ENCODE measurements around the gene TRIM52. TPM values are rescaled to one million over a fixed set of nuclear protein-coding genes. Genes with fewer than 3 reads are reported as not detected.
A peak's percentile ranks its signal among the peaks of the same experiment; 100 is the strongest.

Gene TRIM52
- total and polyA plus RNA-seq, 9 of the 15 experiments (the other 6 are each of a cell fraction or from before 2014, with no cell fraction given), result 3.3 to 21.9 (median 13.5) TPM

GRCh38 chr5:181260720-181261319, at the start of gene TRIM52 (continued):
- TF ChIP-seq RBBP5 (IDR thresholded peaks at IDR 0.05; ENCODE audit: borderline replicate concordance, insufficient read depth, low read length, poor library complexity, severe bottlenecking) (peak; percentile 81), E2F6 (IDR thresholded peaks at IDR 0.05; ENCODE audit: borderline replicate concordance in 1 of 2, extremely low read depth in 1 of 2, insufficient read depth in 1 of 2, insufficient read length in 1 of 2, low read depth in 1 of 2, low read length in 1 of 2, poor library complexity in 1 of 2, severe bottlenecking in 1 of 2) (peak in 1 of 2 experiments; percentile 33), KLF1 (tag; IDR thresholded peaks at IDR 0.05) (0 out of 2 replicates have a peak, but pooled peaks have one; percentile 34), GATAD2B (IDR thresholded peaks at IDR 0.05; ENCODE audit: borderline replicate concordance) (no peak), CREM (IDR thresholded peaks at IDR 0.05; ENCODE audit: low read depth) (peak; percentile 99), HSF4 (CRISPR knock-in tag; IDR thresholded peaks at IDR 0.05; ENCODE audit: borderline replicate concordance) (no peak), TOE1 (IDR thresholded peaks at IDR 0.05; ENCODE audit: borderline replicate concordance) (peak; percentile 42; the same call in 1 of the 2 replicates), TOE1 (CRISPR knock-in tag; IDR thresholded peaks at IDR 0.05; ENCODE audit: borderline replicate concordance, low read depth) (no peak), SNIP1 (IDR thresholded peaks at IDR 0.05; ENCODE audit: low read depth) (peak; percentile 89), ZNF583 (CRISPR knock-in tag; IDR thresholded peaks at IDR 0.05) (0 out of 2 replicates have a peak, but pooled peaks have one; percentile 26), MTA3 (IDR thresholded peaks at IDR 0.05; ENCODE audit: borderline replicate concordance) (peak; percentile 76), RBM17 (IDR thresholded peaks at IDR 0.05; ENCODE audit: borderline replicate concordance, low read depth, low read length) (no peak), HNRNPK (IDR thresholded peaks at IDR 0.05; ENCODE audit: low read depth, low read length, poor library complexity, severe bottlenecking) (no peak), GTF2E2 (tag; IDR thresholded peaks at IDR 0.05) (peak; percentile 28; the same call in 1 of the 2 replicates), HCFC1 (IDR thresholded peaks at IDR 0.05; ENCODE audit: low read depth, low read length) (peak; percentile 85), FOXK2 (conservative IDR thresholded peaks at IDR 0.05 in 1 of 2, IDR thresholded peaks at IDR 0.05 in 1 of 2; ENCODE audit: low read depth in 2 of 2) (peak in 1 of 2 experiments; percentile 60; a peak in 2 of 4 replicates), TAF1 (IDR thresholded peaks at IDR 0.05; ENCODE audit: control insufficient read depth, extremely low read depth, insufficient read depth, low read length, severe bottlenecking) (peak; percentile 88), POLR2AphosphoS5 (IDR thresholded peaks at IDR 0.05; ENCODE audit: control insufficient read depth, insufficient read depth, low read depth, low read length) (peak; percentile 68; the same call in 1 of the 2 replicates), RB1 (IDR thresholded peaks at IDR 0.05; ENCODE audit: low read depth) (peak; percentile 82), TFAP4 (CRISPR knock-in tag; IDR thresholded peaks at IDR 0.05; ENCODE audit: borderline replicate concordance) (peak; percentile 96), ZNF277 (CRISPR knock-in tag; IDR thresholded peaks at IDR 0.05; ENCODE audit: borderline replicate concordance) (no peak), NKRF (IDR thresholded peaks at IDR 0.05; ENCODE audit: borderline replicate concordance) (peak; percentile 94)
